ENCODE data around the gene NEK6. TPM values are rescaled to one million over a fixed set of nuclear protein-coding genes. Genes with fewer than 3 reads are reported as not detected.

NEK6 gene
- total RNA-seq, 1 experiment from 2014 or later: 57.9 TPM

- H3K4me1 ChIP-seq (replicated peaks; ENCODE audit: insufficient read depth): no peaks in the 10 kb centered on the region
- H3F3A ChIP-seq (ENCODE audit: insufficient read depth, low read depth): no peaks in the 10 kb centered on the region
- no peaks in the 10 kb centered on the region for H3K27me3 ChIP-seq (ENCODE audit: insufficient read depth, low read depth)
- no peaks in the 10 kb centered on the region for H4K20me1 ChIP-seq (ENCODE audit: insufficient read depth)
- H3K27ac ChIP-seq: no peak overlapping the region
- ChIA-PET CTCF (interaction anchor here (0.5 kb wide), 1 partner anchor 271 kb away, joined by 12 read pairs; no protein-coding TSS in a partner anchor), POLR2A (ENCODE audit: unreplicated experiment) (no interaction called here)
- H3K79me2 ChIP-seq (ENCODE audit: low read depth): no peaks in the 10 kb centered on the region
- no peaks in the 10 kb centered on the region for H3K9me3 ChIP-seq (ENCODE audit: insufficient read depth, low read depth)
- no peak overlapping the region for H3K4me2 ChIP-seq
- no peaks in the 10 kb centered on the region for H3K9me2 ChIP-seq (ENCODE audit: insufficient read depth)
- TF ChIP-seq CTCF (conservative IDR thresholded peaks at IDR 0.05): no peak
- TF ChIP-seq EZH2 (IDR thresholded peaks at IDR 0.05; ENCODE audit: low read depth): no peak
- no peak overlapping the region for H3K4me3 ChIP-seq
- BruUV-seq (replicated peaks): no TSS peak
- no peak for DNase-seq
- no peak overlapping the region for H2AFZ ChIP-seq
- intact Hi-C loops (cut with micrococcal nuclease; ENCODE audit: unreplicated experiment): loop anchor here (10.0 kb wide), 1 partner anchor 783 kb away; no protein-coding TSS in a partner anchor
- no peaks in the 10 kb centered on the region for H3K36me3 ChIP-seq (ENCODE audit: low read depth)
These were observed 69.7 kb downstream of the NEK6 start for GRCh38 chr9:124327491-124327890.

GRCh38 chr9:124328285-124328684, 70.5 kb downstream of the NEK6 start:
- intact Hi-C loops (cut with micrococcal nuclease; ENCODE audit: unreplicated experiment): loop anchor here (10.0 kb wide), 1 partner anchor 783 kb away; no protein-coding TSS in a partner anchor
- Histone ChIP-seq H3K79me2 (ENCODE audit: low read depth) (no peaks in the 10 kb centered on the region), H3K4me1 (replicated peaks; ENCODE audit: insufficient read depth) (no peaks in the 10 kb centered on the region), H2AFZ (no peak overlapping the region), H3F3A (ENCODE audit: insufficient read depth, low read depth) (no peaks in the 10 kb centered on the region), H3K9me3 (ENCODE audit: insufficient read depth, low read depth) (no peaks in the 10 kb centered on the region), H3K4me3 (no peak overlapping the region), H3K27me3 (ENCODE audit: insufficient read depth, low read depth) (no peaks in the 10 kb centered on the region), H3K9me2 (ENCODE audit: insufficient read depth) (no peaks in the 10 kb centered on the region), H3K27ac (no peak overlapping the region), H4K20me1 (ENCODE audit: insufficient read depth) (no peaks in the 10 kb centered on the region), H3K36me3 (ENCODE audit: low read depth) (no peaks in the 10 kb centered on the region), H3K4me2 (no peak overlapping the region)
- BruUV-seq (replicated peaks): no TSS peak
- ChIA-PET CTCF (no interaction called here), POLR2A (ENCODE audit: unreplicated experiment) (no interaction called here)
- DNase-seq: no peak
- no peak for TF ChIP-seq CTCF (conservative IDR thresholded peaks at IDR 0.05)

- Histone ChIP-seq H3K4me1 (replicated peaks; ENCODE audit: insufficient read depth) (no peaks in the 10 kb centered on the region), H3K27me3 (ENCODE audit: insufficient read depth, low read depth) (no peaks in the 10 kb centered on the region), H3K27ac (no peak overlapping the region), H3K9me2 (ENCODE audit: insufficient read depth) (no peaks in the 10 kb centered on the region), H3K36me3 (ENCODE audit: low read depth) (no peaks in the 10 kb centered on the region), H3K4me3 (no peak overlapping the region), H3K79me2 (ENCODE audit: low read depth) (no peaks in the 10 kb centered on the region), H3F3A (ENCODE audit: insufficient read depth, low read depth) (no peaks in the 10 kb centered on the region), H2AFZ (no peak overlapping the region), H4K20me1 (ENCODE audit: insufficient read depth) (no peaks in the 10 kb centered on the region), H3K4me2 (no peak overlapping the region), H3K9me3 (ENCODE audit: insufficient read depth, low read depth) (no peaks in the 10 kb centered on the region)
- intact Hi-C loops (cut with micrococcal nuclease; ENCODE audit: unreplicated experiment): loop anchor here (10.0 kb wide), 1 partner anchor 784 kb away; no protein-coding TSS in a partner anchor
- TF ChIP-seq EZH2 (IDR thresholded peaks at IDR 0.05; ENCODE audit: low read depth) (no peak), CTCF (conservative IDR thresholded peaks at IDR 0.05) (no peak)
- no TSS peak for BruUV-seq (replicated peaks)
- ChIA-PET POLR2A (ENCODE audit: unreplicated experiment) (no interaction called here), CTCF (no interaction called here)
- DNase-seq: no peak
These were observed 71.5 kb downstream of the NEK6 start for GRCh38 chr9:124329206-124329792.

All from PC-9 (cell line).